ENCODE data around the gene KANK3.

- TF ChIP-seq CTCF (IDR thresholded peaks at IDR 0.05; ENCODE audit: poor library complexity, severe bottlenecking) (no peak), RAD21 (conservative IDR thresholded peaks at IDR 0.05) (no peak), EP300 (conservative IDR thresholded peaks at IDR 0.05; ENCODE audit: poor library complexity, severe bottlenecking) (no peak), SMC3 (conservative IDR thresholded peaks at IDR 0.05; ENCODE audit: poor library complexity) (no peak), EZH2 (IDR thresholded peaks at IDR 0.05; ENCODE audit: borderline replicate concordance, insufficient read depth, low read length, poor library complexity, severe bottlenecking) (no peak)
These were observed 31.4 kb downstream of the KANK3 start for GRCh38 chr19:8311461-8312260.

All from neural cell (in vitro differentiated cells).